D721Med (cell line): ENCODE data around the gene TRPV2.
"Not testable (repeated sequence)": the region's sequence is repeated elsewhere in the genome, so short reads cannot be mapped to it uniquely, and the experiment has no call there.

Source experiments
- DNase-seq: peaks from one replicate; pipeline ENCODE4 v3.0.0; 2011; ENCODE audit warnings: low spot score; ENCODE audit not compliant: insufficient read length
- FAIRE-seq: peaks from 2 replicates; lab custom pipeline; 2011; peaks lifted over from hg19 to GRCh38; lab: Jason Lieb, UNC
- TF ChIP-seq, protein P1 (sequence below): IDR thresholded peaks from 2 replicates; pipeline ENCODE4 v1.5.1; 2012; ENCODE audit warnings: mild to moderate bottlenecking, control low read depth; ENCODE audit not compliant: insufficient read depth; ENCODE audit errors: missing control alignments

TRPV2 gene

DNA sequence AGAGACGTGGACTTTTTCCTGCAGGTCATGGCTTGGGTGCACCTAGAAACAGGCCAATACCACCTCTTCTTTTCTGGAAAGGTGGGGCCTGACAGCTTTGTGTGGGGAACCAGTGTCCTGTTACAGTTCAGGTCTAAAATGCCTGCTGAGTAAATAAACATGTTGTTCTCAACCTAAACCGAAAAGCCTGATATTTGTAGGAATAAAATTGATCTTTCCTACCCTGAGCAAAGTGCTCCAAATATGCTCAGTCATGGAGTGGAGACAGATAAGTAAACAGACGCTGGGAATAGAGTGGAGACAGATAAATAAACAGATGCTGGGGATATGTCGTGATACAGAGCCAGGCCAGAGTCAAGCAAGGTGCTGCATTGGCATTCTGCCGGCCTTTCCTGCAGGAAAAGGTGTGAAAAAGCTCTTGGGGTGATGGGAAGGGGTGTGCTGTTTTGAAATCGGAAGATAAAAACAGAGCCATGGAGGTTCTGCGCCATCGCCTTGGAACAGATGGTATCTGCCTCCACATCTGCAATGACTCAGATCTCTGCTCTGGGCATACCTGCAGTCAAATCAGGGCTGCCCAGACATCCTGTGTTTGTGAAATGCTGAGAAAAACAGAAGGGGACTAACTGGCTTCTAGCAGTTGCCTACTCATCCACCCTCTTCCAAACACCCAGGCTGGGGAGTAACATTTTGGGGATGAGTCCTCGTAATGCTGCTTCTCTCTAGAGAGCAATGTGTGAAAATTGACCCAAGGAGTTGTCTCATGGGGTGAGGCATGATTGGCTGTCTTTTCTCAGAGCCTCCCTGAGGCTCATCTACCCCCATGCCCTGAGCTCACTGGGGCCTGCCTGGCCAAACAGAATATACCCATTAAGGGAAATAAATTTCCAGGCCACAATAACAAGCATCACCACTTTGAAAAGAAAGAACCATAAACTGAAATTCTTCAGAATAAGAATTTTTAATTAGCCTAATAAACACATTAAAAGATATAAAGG is 16.8 kb upstream of the TRPV2 start:
- TF ChIP-seq, protein P1, sequence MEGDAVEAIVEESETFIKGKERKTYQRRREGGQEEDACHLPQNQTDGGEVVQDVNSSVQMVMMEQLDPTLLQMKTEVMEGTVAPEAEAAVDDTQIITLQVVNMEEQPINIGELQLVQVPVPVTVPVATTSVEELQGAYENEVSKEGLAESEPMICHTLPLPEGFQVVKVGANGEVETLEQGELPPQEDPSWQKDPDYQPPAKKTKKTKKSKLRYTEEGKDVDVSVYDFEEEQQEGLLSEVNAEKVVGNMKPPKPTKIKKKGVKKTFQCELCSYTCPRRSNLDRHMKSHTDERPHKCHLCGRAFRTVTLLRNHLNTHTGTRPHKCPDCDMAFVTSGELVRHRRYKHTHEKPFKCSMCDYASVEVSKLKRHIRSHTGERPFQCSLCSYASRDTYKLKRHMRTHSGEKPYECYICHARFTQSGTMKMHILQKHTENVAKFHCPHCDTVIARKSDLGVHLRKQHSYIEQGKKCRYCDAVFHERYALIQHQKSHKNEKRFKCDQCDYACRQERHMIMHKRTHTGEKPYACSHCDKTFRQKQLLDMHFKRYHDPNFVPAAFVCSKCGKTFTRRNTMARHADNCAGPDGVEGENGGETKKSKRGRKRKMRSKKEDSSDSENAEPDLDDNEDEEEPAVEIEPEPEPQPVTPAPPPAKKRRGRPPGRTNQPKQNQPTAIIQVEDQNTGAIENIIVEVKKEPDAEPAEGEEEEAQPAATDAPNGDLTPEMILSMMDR, result no peak
- DNase-seq, result no peak
- no peak for FAIRE-seq

GRCh38 chr17:16403847-16404246 is 11.5 kb upstream of the TRPV2 start:
- DNase-seq, FAIRE-seq: not testable (repeated sequence)

- DNase-seq (no peak), FAIRE-seq (no peak)
- TF ChIP-seq, protein P1, result no peak
Measured at GRCh38 chr17:16406742-16407674, 8.4 kb upstream of the TRPV2 start.

DNA sequence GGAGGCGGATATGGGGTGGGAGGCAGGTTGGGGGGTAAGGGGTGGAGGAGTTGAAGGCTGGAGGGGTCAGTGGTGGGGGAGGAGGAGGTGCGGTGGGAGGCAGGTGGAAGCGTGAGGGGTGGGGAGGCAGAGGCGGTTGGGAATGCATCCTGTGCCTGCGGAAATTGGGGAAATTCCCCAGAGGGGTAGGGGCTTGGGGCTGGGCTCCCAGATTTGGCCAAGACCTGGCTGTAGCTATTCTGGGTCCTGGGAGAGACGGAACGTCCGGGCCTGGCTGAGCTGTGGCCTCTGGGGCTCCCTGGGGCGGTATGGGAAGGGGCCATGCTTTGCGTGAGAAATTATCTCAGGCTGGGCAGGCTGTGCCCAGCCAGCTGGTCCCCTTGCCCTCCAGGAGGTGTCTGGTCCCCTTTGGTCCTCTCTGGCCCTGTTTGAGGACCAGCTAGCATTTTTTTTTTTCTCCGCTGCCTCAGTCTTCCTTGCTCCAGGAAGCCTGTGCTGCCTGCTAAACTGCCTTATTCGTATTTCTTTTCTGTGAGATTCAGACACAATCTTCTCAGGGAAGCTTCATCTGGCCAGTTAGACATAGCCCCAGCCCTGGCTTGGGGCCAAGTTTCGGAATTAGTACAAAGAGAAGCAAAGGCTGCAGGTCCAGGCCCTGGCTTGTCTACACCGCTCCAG is 7.3 kb upstream of the TRPV2 start:
- TF ChIP-seq, protein P1, result no peak
- no peak for FAIRE-seq

GRCh38 chr17:16417399-16417798 is 2.0 kb downstream of the TRPV2 start:
- TF ChIP-seq, protein P1, result no peak
- DNase-seq (no peak), FAIRE-seq (no peak)

More for the DNA sequence above, 7.3 kb upstream of the TRPV2 start:
- DNase-seq, result no peak

- TF ChIP-seq, protein P1, result no peak
- FAIRE-seq, result no peak
- DNase-seq, result no peak
Measured at GRCh38 chr17:16417896-16418684, 2.7 kb downstream of the TRPV2 start.
